Tibial nerve (tissue), 3 donors: ENCODE data around the gene KCNA1.

Experiments
- POLR2A ChIP-seq, 2 donors: fragments of 450-650 bp; IDR thresholded peaks; one replicate each; pipeline ENCODE4 v1.6.1; 2017; ENCODE audit warnings: antibody characterized with exemption in 2 of 2, mild to moderate bottlenecking in 2 of 2, moderate library complexity in 2 of 2
- TF ChIP-seq, protein P1 (sequence below), 5 experiments: fragments of 200-600 bp in 3 of 5; fragments of 450-650 bp in 2 of 5; sonication (generic) in 3 of 5; IDR thresholded peaks; one replicate each; pipeline ENCODE4 v1.5.1; 2016 to 2019; ENCODE audit warnings: antibody characterized with exemption in 5 of 5, mild to moderate bottlenecking in 3 of 5, moderate library complexity in 2 of 5

DNA sequence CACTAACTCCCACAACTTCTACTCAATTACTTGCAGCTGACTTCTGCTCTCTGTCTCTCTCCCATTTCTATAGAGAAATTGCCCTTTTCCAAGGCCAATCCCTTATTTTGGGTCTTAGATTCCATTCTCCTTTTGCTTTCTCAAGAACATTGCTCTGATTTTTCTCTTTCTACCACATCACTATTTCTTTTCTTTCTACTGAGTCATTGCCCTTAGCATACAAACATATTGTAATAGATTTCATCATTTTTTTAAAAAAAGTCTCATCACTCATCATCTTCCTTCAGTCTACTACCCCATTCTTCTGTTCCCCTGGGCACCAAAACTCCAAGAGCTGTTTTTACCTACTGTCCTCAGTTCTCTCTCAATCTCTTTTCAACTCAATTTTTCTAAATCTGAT lies 4.4 kb upstream of the KCNA1 start:
- TF ChIP-seq, protein P1, sequence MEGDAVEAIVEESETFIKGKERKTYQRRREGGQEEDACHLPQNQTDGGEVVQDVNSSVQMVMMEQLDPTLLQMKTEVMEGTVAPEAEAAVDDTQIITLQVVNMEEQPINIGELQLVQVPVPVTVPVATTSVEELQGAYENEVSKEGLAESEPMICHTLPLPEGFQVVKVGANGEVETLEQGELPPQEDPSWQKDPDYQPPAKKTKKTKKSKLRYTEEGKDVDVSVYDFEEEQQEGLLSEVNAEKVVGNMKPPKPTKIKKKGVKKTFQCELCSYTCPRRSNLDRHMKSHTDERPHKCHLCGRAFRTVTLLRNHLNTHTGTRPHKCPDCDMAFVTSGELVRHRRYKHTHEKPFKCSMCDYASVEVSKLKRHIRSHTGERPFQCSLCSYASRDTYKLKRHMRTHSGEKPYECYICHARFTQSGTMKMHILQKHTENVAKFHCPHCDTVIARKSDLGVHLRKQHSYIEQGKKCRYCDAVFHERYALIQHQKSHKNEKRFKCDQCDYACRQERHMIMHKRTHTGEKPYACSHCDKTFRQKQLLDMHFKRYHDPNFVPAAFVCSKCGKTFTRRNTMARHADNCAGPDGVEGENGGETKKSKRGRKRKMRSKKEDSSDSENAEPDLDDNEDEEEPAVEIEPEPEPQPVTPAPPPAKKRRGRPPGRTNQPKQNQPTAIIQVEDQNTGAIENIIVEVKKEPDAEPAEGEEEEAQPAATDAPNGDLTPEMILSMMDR (IDR thresholded peaks at IDR 0.05), result no peak
- no peak for TF ChIP-seq POLR2A (IDR thresholded peaks at IDR 0.05)
